H9 (cell line): ENCODE measurements around the gene PPP2R2B. TPM values are rescaled to one million over a fixed set of nuclear protein-coding genes. Genes with fewer than 3 reads are reported as not detected.
"Not testable (repeated sequence)": the region's sequence is repeated elsewhere in the genome, so short reads cannot be mapped to it uniquely, and the experiment has no call there.

ENCODE experiments used
- DNase-seq: peaks from one replicate; pipeline ENCODE4 v3.0.0-alpha.2; 2017
- H2AFZ ChIP-seq: one replicate; pipeline ENCODE4 v1.6.1; 2013; ENCODE audit warnings: mild to moderate bottlenecking, low read length, control low read depth, moderate library complexity
- H2AK5ac ChIP-seq: 2 replicates; pipeline ENCODE4 v1.6.1; 2013; ENCODE audit warnings: low read length, control low read depth, mixed read lengths; ENCODE audit not compliant: insufficient read length
- H2BK120ac ChIP-seq: one replicate; pipeline ENCODE4 v1.6.1; 2013; ENCODE audit warnings: low read depth, mild to moderate bottlenecking, low read length, control low read depth, inconsistent platforms; ENCODE audit not compliant: poor library complexity, severe bottlenecking
- H2BK12ac ChIP-seq: 2 replicates; pipeline ENCODE4 v1.6.1; 2013; ENCODE audit warnings: low read length, control low read depth, mixed read lengths, low read depth; ENCODE audit not compliant: insufficient read length
- H2BK15ac ChIP-seq: 2 replicates; pipeline ENCODE4 v1.6.1; 2013; ENCODE audit warnings: low read depth, low read length, control low read depth
- H2BK20ac ChIP-seq: one replicate; pipeline ENCODE4 v1.6.1; 2013; ENCODE audit warnings: low read depth, mild to moderate bottlenecking, low read length, control low read depth, inconsistent platforms; ENCODE audit not compliant: poor library complexity, severe bottlenecking
- H2BK5ac ChIP-seq: 2 replicates; pipeline ENCODE4 v1.6.1; 2013; ENCODE audit warnings: low read length, control low read depth, mixed read lengths; ENCODE audit not compliant: insufficient read length
- H3K14ac ChIP-seq: 2 replicates; pipeline ENCODE4 v1.6.1; 2013; ENCODE audit warnings: low read length, control low read depth; ENCODE audit not compliant: insufficient read depth
- H3K18ac ChIP-seq: 2 replicates; pipeline ENCODE4 v1.6.1; 2013; ENCODE audit warnings: low read depth, mild to moderate bottlenecking, mixed read lengths, low read length, control low read depth; ENCODE audit not compliant: insufficient read length
- H3K23ac ChIP-seq: 2 replicates; pipeline ENCODE4 v1.6.1; 2013; ENCODE audit warnings: low read length, control low read depth, mixed read lengths, low read depth; ENCODE audit not compliant: insufficient read length
- H3K23me2 ChIP-seq: 2 replicates; pipeline ENCODE4 v1.6.1; 2013; ENCODE audit warnings: low read depth, mild to moderate bottlenecking, mixed read lengths, low read length, control low read depth; ENCODE audit not compliant: insufficient read length, poor library complexity, severe bottlenecking
- H3K27ac ChIP-seq: 2 replicates; pipeline ENCODE4 v1.5.1; 2013; ENCODE audit warnings: low read length, control low read depth, mixed read lengths, low read depth; ENCODE audit not compliant: insufficient read length
- H3K27me3 ChIP-seq: 2 replicates; pipeline ENCODE4 v1.6.1; 2013; ENCODE audit warnings: low read length, control low read depth, inconsistent platforms; ENCODE audit not compliant: insufficient read depth
- H3K4ac ChIP-seq: 2 replicates; pipeline ENCODE4 v1.6.1; 2013; ENCODE audit warnings: low read depth, mild to moderate bottlenecking, control low read depth, inconsistent platforms, low read length, moderate library complexity
- H3K4me1 ChIP-seq: 2 replicates; pipeline ENCODE4 v1.6.1; 2013; ENCODE audit warnings: low read length, control low read depth, inconsistent platforms; ENCODE audit not compliant: insufficient read depth
- H3K4me2 ChIP-seq: 2 replicates; pipeline ENCODE4 v1.6.1; 2013; ENCODE audit warnings: low read length, control low read depth, mixed read lengths; ENCODE audit not compliant: insufficient read length, insufficient read depth
- H3K56ac ChIP-seq: 2 replicates; pipeline ENCODE4 v1.6.1; 2013; ENCODE audit warnings: low read depth, mild to moderate bottlenecking, mixed read lengths, low read length, control low read depth; ENCODE audit not compliant: insufficient read length
- H3K79me1 ChIP-seq: 2 replicates; pipeline ENCODE4 v1.6.1; 2013; ENCODE audit warnings: low read depth, mild to moderate bottlenecking, moderate library complexity, low read length, control low read depth, inconsistent platforms; ENCODE audit not compliant: insufficient read depth, poor library complexity, severe bottlenecking
- H3K79me2 ChIP-seq: 2 replicates; pipeline ENCODE4 v1.6.1; 2013; ENCODE audit warnings: low read length, control low read depth, inconsistent platforms; ENCODE audit not compliant: insufficient read depth
- H3K9ac ChIP-seq: 2 replicates; pipeline ENCODE4 v1.6.1; 2013; ENCODE audit warnings: low read length, control low read depth, mixed read lengths; ENCODE audit not compliant: insufficient read length; ENCODE audit errors: extremely low read depth
- H3K9me3 ChIP-seq: one replicate; pipeline ENCODE4 v1.6.1; 2013; ENCODE audit warnings: low read depth, low read length, inconsistent platforms; ENCODE audit not compliant: control insufficient read depth
- H3T11ph ChIP-seq: one replicate; pipeline ENCODE4 v1.6.1; 2013; ENCODE audit warnings: mild to moderate bottlenecking, low read length, control low read depth, inconsistent platforms
- H4K20me1 ChIP-seq: one replicate; pipeline ENCODE4 v1.6.1; 2013; ENCODE audit not compliant: control insufficient read depth, insufficient read length, insufficient read depth
- H4K5ac ChIP-seq: 2 replicates; pipeline ENCODE4 v1.6.1; 2013; ENCODE audit warnings: low read depth, mild to moderate bottlenecking, mixed read lengths, low read length, control low read depth; ENCODE audit not compliant: insufficient read length
- H4K8ac ChIP-seq: replicated peaks from 2 replicates; pipeline ENCODE4 v1.6.1; 2013; ENCODE audit warnings: low read length, control low read depth, mixed read lengths, low read depth; ENCODE audit not compliant: insufficient read length
- H4K91ac ChIP-seq: 2 replicates; pipeline ENCODE4 v1.6.1; 2013; ENCODE audit warnings: low read depth, mild to moderate bottlenecking, moderate library complexity, mixed read lengths, low read length, control low read depth; ENCODE audit not compliant: insufficient read length
- H3K27ac Mint-ChIP-seq, 3 experiments: 2 replicates in 2 of 3; 3 replicates in 1 of 3; pipeline ENCODE4 v1.8.0; 2020 to 2021; ENCODE audit warnings: mixed read lengths in 3 of 3, mild to moderate bottlenecking in 1 of 3, moderate library complexity in 1 of 3
- H3K27me3 Mint-ChIP-seq: 2 replicates; pipeline ENCODE4 v1.8.0; 2021; ENCODE audit warnings: low read depth, mild to moderate bottlenecking, moderate library complexity, mixed read lengths
- H3K36me3 Mint-ChIP-seq, 3 experiments: 2 replicates in 2 of 3; 3 replicates in 1 of 3; pipeline ENCODE4 v1.8.0; 2020 to 2021; ENCODE audit warnings: low read depth in 3 of 3, mixed read lengths in 3 of 3; ENCODE audit not compliant: insufficient read depth in 1 of 3
- H3K4me1 Mint-ChIP-seq, 2 experiments: 2 replicates each; pipeline ENCODE4 v1.8.0; 2020; ENCODE audit warnings: mixed read lengths in 2 of 2
- H3K4me3 Mint-ChIP-seq, 2 experiments: 2 replicates in 1 of 2; 3 replicates in 1 of 2; pipeline ENCODE4 v1.8.0; 2020 to 2021; ENCODE audit warnings: mild to moderate bottlenecking in 2 of 2, mixed read lengths in 2 of 2, moderate library complexity in 1 of 2
- H3K9me3 Mint-ChIP-seq, 2 experiments: 2 replicates in 1 of 2; 3 replicates in 1 of 2; pipeline ENCODE4 v1.8.0; 2020; ENCODE audit warnings: mild to moderate bottlenecking in 2 of 2, mixed read lengths in 2 of 2, moderate library complexity in 1 of 2
- WGBS: extraction: QIAGEN DNeasy Blood & Tissue Kit; methylation state at CpG from one replicate; pipeline ENCODE4 v1.1.7; 2013; ENCODE audit warnings: missing lambda C conversion rate, low lambda C conversion rate, mixed read lengths; ENCODE audit not compliant: insufficient read length; ENCODE audit errors: extremely low coverage; 5-methylcytosine and 5-hydroxymethylcytosine counted together
- total RNA-seq: library from RNA; stranded (reverse); gene quantifications from 2 replicates; pipeline ENCODE4 v1.2.1, GENCODE V29; 2021
- TF ChIP-seq, protein P1 (sequence below): fragments of 200-600 bp; sonication (generic); conservative IDR thresholded peaks from 3 replicates; pipeline ENCODE4 v1.8.0; 2021; ENCODE audit warnings: antibody characterized with exemption, mild to moderate bottlenecking

Gene PPP2R2B
- total RNA-seq, 1 experiment from 2014 or later, result 14.3 TPM

DNA sequence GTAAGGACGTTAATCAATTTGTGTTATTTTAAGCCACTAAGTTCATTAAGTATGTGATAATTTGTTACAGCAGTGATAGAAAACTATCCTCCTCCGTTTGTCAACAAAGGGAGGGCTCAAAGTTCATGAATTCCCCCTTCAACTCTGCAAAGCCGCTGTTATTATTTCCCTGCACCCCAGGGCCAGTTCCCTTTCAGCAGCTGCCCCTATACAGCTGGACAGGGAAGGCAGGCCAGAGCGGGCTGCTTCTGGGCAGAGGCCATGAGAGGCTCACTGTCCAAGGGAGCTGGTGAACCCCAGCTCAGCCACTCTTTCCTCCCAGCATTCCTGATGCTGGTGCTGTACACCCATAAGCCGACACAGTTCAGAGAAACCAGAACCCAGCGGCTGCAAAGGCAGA, 260.1 kb downstream of the PPP2R2B start:
- no peak overlapping the region for H2BK5ac ChIP-seq
- H3K4me1 ChIP-seq, result no peaks in the 10 kb centered on the region; the same call in 1 of the 2 replicates
- H3K79me1 ChIP-seq, result no peaks in the 10 kb centered on the region
- TF ChIP-seq, protein P1, sequence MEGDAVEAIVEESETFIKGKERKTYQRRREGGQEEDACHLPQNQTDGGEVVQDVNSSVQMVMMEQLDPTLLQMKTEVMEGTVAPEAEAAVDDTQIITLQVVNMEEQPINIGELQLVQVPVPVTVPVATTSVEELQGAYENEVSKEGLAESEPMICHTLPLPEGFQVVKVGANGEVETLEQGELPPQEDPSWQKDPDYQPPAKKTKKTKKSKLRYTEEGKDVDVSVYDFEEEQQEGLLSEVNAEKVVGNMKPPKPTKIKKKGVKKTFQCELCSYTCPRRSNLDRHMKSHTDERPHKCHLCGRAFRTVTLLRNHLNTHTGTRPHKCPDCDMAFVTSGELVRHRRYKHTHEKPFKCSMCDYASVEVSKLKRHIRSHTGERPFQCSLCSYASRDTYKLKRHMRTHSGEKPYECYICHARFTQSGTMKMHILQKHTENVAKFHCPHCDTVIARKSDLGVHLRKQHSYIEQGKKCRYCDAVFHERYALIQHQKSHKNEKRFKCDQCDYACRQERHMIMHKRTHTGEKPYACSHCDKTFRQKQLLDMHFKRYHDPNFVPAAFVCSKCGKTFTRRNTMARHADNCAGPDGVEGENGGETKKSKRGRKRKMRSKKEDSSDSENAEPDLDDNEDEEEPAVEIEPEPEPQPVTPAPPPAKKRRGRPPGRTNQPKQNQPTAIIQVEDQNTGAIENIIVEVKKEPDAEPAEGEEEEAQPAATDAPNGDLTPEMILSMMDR, result no peak
- Mint-ChIP-seq H3K27ac (no peak overlapping the region; a peak in 1 of 7 replicates), H3K36me3 (peaks cover 16 to 25% (median 23%) of the 10 kb centered on the region in 3 experiments), H3K4me3 (no peak overlapping the region), H3K9me3 (peaks cover 16 to 20% of the 10 kb centered on the region in 2 experiments), H3K4me1 (peaks cover 12 to 17% of the 10 kb centered on the region in 2 experiments), H3K27me3 (no peaks in the 10 kb centered on the region)
- peak overlapping the region; percentile 35 for H4K91ac ChIP-seq
- no peak overlapping the region for H3K9ac ChIP-seq
- H3K27ac ChIP-seq, result no peak overlapping the region
- H4K5ac ChIP-seq, result no peak overlapping the region
- H2AFZ ChIP-seq, result no peak overlapping the region
- H2AK5ac ChIP-seq, result no peak overlapping the region
- H3K56ac ChIP-seq, result no peak overlapping the region
- no peak overlapping the region for H4K8ac ChIP-seq
- no peak overlapping the region for H2BK15ac ChIP-seq
- H3K4me2 ChIP-seq, result no peak overlapping the region
- no peaks in the 10 kb centered on the region for H3K79me2 ChIP-seq
- no peak overlapping the region for H3K23ac ChIP-seq
- no peak overlapping the region for H2BK20ac ChIP-seq
- no peak overlapping the region for H2BK120ac ChIP-seq
- H3K27me3 ChIP-seq, result no peaks in the 10 kb centered on the region
- no peak overlapping the region for H2BK12ac ChIP-seq
- no peaks in the 10 kb centered on the region for H3K23me2 ChIP-seq
- no peak overlapping the region for H3K4ac ChIP-seq
- H3T11ph ChIP-seq, result no peak overlapping the region
- no peak overlapping the region; the same call in 1 of the 2 replicates for H3K14ac ChIP-seq
- whole genome bisulfite sequencing, result no CpG with 5 or more reads among the region's 6 CpGs
- no peaks in the 10 kb centered on the region for H3K9me3 ChIP-seq
- H3K18ac ChIP-seq, result no peak overlapping the region
- no peaks in the 10 kb centered on the region for H4K20me1 ChIP-seq
- no peak for DNase-seq

DNA sequence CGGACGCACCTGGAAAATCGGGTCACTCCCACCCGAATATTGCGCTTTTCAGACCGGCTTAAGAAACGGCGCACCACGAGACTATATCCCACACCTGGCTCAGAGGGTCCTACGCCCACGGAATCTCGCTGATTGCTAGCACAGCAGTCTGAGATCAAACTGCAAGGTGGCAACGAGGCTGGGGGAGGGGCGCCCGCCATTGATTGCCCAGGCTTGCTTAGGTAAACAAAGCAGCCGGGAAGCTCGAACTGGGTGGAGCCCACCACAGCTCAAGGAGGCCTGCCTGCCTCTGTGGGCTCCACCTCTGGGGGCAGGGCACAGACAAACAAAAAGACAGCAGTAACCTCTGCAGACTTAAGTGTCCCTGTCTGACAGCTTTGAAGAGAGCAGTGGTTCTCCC, 268.8 kb downstream of the PPP2R2B start:
- not testable (repeated sequence) for H2BK12ac ChIP-seq, H3K27me3 Mint-ChIP-seq, H2BK15ac ChIP-seq, H2BK120ac ChIP-seq, H3K27ac Mint-ChIP-seq, H3T11ph ChIP-seq, H3K79me2 ChIP-seq, H3K23me2 ChIP-seq, H3K23ac ChIP-seq, H3K9ac ChIP-seq, H3K14ac ChIP-seq, H2AFZ ChIP-seq, H3K79me1 ChIP-seq, H3K4ac ChIP-seq, H3K4me1 ChIP-seq, H3K27ac ChIP-seq, H4K91ac ChIP-seq, H3K27me3 ChIP-seq, DNase-seq, H2BK5ac ChIP-seq, H3K56ac ChIP-seq, H3K9me3 ChIP-seq, H2AK5ac ChIP-seq, H3K4me1 Mint-ChIP-seq, H4K20me1 ChIP-seq, H3K18ac ChIP-seq, H3K4me2 ChIP-seq, H3K36me3 Mint-ChIP-seq, H4K5ac ChIP-seq, H4K8ac ChIP-seq, H3K9me3 Mint-ChIP-seq, H2BK20ac ChIP-seq
- peak overlapping the region; percentile 53 to 55; a peak in 4 of 5 replicates for H3K4me3 Mint-ChIP-seq
- WGBS, result no CpG with 5 or more reads among the region's 17 CpGs
